Neuronal stem cell (in vitro differentiated cells): ENCODE results near the gene OR13J1.
A peak's percentile ranks its signal among the peaks of the same experiment; 100 is the strongest.

Source experiments
- DNase-seq: peaks from one replicate; pipeline ENCODE4 v3.0.0-alpha.2; 2013; ENCODE audit warnings: low spot score
- H2AFZ ChIP-seq: one replicate; pipeline ENCODE4 v1.6.1; 2013; ENCODE audit warnings: mild to moderate bottlenecking, low read length, inconsistent platforms
- H2AK5ac ChIP-seq: 2 replicates; pipeline ENCODE4 v1.6.1; 2013; ENCODE audit warnings: low read depth, mild to moderate bottlenecking, inconsistent platforms, low read length, moderate library complexity, mixed read lengths
- H2BK120ac ChIP-seq: 2 replicates; pipeline ENCODE4 v1.6.1; 2013; ENCODE audit warnings: low read depth, mild to moderate bottlenecking, inconsistent platforms, low read length, moderate library complexity, mixed read lengths
- H2BK12ac ChIP-seq: one replicate; pipeline ENCODE4 v1.6.1; 2013; ENCODE audit warnings: low read length, inconsistent platforms
- H2BK15ac ChIP-seq: 2 replicates; pipeline ENCODE4 v1.6.1; 2013; ENCODE audit warnings: mild to moderate bottlenecking, low read length, inconsistent platforms, mixed read lengths
- H2BK5ac ChIP-seq: one replicate; pipeline ENCODE4 v1.6.1; 2013; ENCODE audit warnings: inconsistent platforms, mild to moderate bottlenecking, low read length, moderate library complexity
- H3K14ac ChIP-seq: one replicate; pipeline ENCODE4 v1.6.1; 2013; ENCODE audit warnings: low read length, inconsistent platforms
- H3K18ac ChIP-seq: 2 replicates; pipeline ENCODE4 v1.6.1; 2013; ENCODE audit warnings: low read length, inconsistent platforms
- H3K23ac ChIP-seq: 2 replicates; pipeline ENCODE4 v1.6.1; 2013; ENCODE audit warnings: low read depth, mild to moderate bottlenecking, mixed read lengths, low read length, inconsistent platforms; ENCODE audit not compliant: poor library complexity
- H3K27ac ChIP-seq: replicated peaks from 3 replicates; pipeline ENCODE4 v1.5.1; 2013; ENCODE audit warnings: low read length, inconsistent platforms
- H3K27me3 ChIP-seq, 3 experiments: 2 replicates each; pipeline ENCODE4 v1.6.1; 2013; ENCODE audit warnings: low read length in 3 of 3, mild to moderate bottlenecking in 2 of 3, inconsistent platforms in 1 of 3, low read depth in 1 of 3, mixed read lengths in 1 of 3, moderate library complexity in 1 of 3; ENCODE audit not compliant: control insufficient read depth in 3 of 3, insufficient read depth in 3 of 3
- H3K36me3 ChIP-seq, 2 donors: replicated peaks in 1 of 2; 2 replicates each; pipeline ENCODE4 v1.6.1; 2013; ENCODE audit warnings: low read length in 2 of 2; ENCODE audit not compliant: control insufficient read depth in 2 of 2, insufficient read depth in 2 of 2
- H3K4ac ChIP-seq: 2 replicates; pipeline ENCODE4 v1.6.1; 2013; ENCODE audit warnings: inconsistent platforms, mild to moderate bottlenecking, low read length, moderate library complexity
- H3K4me1 ChIP-seq, 2 donors: 1 replicate in 1 of 2; 2 replicates in 1 of 2; pipeline ENCODE4 v1.6.1; 2013; ENCODE audit warnings: low read length in 2 of 2, low read depth in 1 of 2; ENCODE audit not compliant: control insufficient read depth in 2 of 2, insufficient read depth in 1 of 2
- H3K4me2 ChIP-seq: one replicate; pipeline ENCODE4 v1.6.1; 2013; ENCODE audit warnings: mild to moderate bottlenecking, low read length, inconsistent platforms; ENCODE audit not compliant: insufficient read depth, poor library complexity, severe bottlenecking
- H3K4me3 ChIP-seq, 2 donors: 2 replicates each; pipeline ENCODE4 v1.5.1; 2013; ENCODE audit warnings: low read length in 2 of 2, mild to moderate bottlenecking in 2 of 2, inconsistent platforms in 1 of 2, moderate library complexity in 1 of 2
- H3K79me1 ChIP-seq: one replicate; pipeline ENCODE4 v1.6.1; 2013; ENCODE audit warnings: low read depth, mild to moderate bottlenecking, inconsistent platforms, low read length, moderate library complexity
- H3K9ac ChIP-seq: one replicate; pipeline ENCODE4 v1.6.1; 2013; ENCODE audit warnings: mild to moderate bottlenecking, low read depth, low read length, inconsistent platforms; ENCODE audit not compliant: poor library complexity
- H3K9me3 ChIP-seq, 2 donors: replicated peaks in 1 of 2; 2 replicates each; pipeline versions ENCODE3 to v1.6.1; 2013; ENCODE audit warnings: low read length in 2 of 2, mild to moderate bottlenecking in 2 of 2, inconsistent platforms in 1 of 2, low read depth in 1 of 2, mixed read lengths in 1 of 2, moderate library complexity in 1 of 2; ENCODE audit not compliant: control insufficient read depth in 2 of 2, insufficient read depth in 1 of 2
- H4K8ac ChIP-seq: one replicate; pipeline ENCODE4 v1.6.1; 2013; ENCODE audit warnings: low read depth, mild to moderate bottlenecking, inconsistent platforms, low read length, moderate library complexity
- H4K91ac ChIP-seq: one replicate; pipeline ENCODE4 v1.6.1; 2013; ENCODE audit warnings: low read length, low read depth, mild to moderate bottlenecking, inconsistent platforms; ENCODE audit not compliant: poor library complexity
- WGBS, 2 donors: extraction: QIAGEN DNeasy Blood & Tissue Kit; methylation state at CpG; one replicate each; pipeline ENCODE4 v1.1.7; 2013; ENCODE audit warnings: missing lambda C conversion rate in 2 of 2, mixed read lengths in 1 of 2; ENCODE audit not compliant: insufficient read length in 2 of 2, insufficient replicate concordance in 1 of 2; ENCODE audit errors: extremely low coverage in 2 of 2; 5-methylcytosine and 5-hydroxymethylcytosine counted together

OR13J1 gene

DNA sequence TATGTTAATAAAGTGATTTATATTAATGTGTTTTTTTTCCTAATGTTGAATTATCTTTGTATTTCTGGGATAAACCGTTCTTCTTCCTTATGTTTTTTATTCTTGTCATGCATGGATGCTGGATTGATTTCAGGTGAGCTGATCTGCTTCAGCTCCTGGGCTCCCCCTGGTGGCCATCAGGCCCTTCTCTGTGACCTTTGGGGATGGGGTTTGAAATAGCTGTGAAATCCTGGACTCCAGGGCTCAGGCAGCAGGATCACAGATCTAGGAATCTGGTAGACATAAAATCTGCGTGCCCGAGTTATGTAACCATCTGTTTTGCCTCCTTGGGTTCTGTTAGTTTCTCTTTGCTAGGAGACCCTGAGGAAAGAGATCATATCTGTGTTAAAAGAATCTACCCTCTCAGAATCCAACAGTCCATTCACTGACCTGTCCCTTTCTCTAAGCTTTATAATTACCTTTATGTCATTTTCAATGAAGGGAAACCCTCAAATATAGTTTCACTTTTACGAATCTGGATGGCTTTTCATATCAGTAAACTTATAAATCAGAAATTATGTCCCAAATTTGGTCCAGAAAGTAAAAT, 12.2 kb upstream of the OR13J1 start:
- Histone ChIP-seq H2BK15ac (no peak overlapping the region), H3K27me3 (peaks cover 0 to 12% (median 0%) of the 10 kb centered on the region in 3 experiments), H4K91ac (no peak overlapping the region), H2BK5ac (no peak overlapping the region), H3K4me2 (no peak overlapping the region), H2BK12ac (no peak overlapping the region), H3K36me3 (no peaks in the 10 kb centered on the region), H4K8ac (no peak overlapping the region), H2BK120ac (no peak overlapping the region), H2AK5ac (no peak overlapping the region), H3K14ac (no peak overlapping the region), H2AFZ (no peak overlapping the region), H3K9ac (no peak overlapping the region), H3K4me3 (no peak overlapping the region), H3K18ac (no peak overlapping the region), H3K79me1 (no peaks in the 10 kb centered on the region), H3K4me1 (no peaks in the 10 kb centered on the region), H3K4ac (no peak overlapping the region), H3K9me3 (no peaks in the 10 kb centered on the region), H3K27ac (no peak overlapping the region), H3K23ac (no peak overlapping the region)
- WGBS, 2 donors = no CpG with 5 or more reads among the region's 4 CpGs
- peak; percentile 79 for DNase-seq

DNA sequence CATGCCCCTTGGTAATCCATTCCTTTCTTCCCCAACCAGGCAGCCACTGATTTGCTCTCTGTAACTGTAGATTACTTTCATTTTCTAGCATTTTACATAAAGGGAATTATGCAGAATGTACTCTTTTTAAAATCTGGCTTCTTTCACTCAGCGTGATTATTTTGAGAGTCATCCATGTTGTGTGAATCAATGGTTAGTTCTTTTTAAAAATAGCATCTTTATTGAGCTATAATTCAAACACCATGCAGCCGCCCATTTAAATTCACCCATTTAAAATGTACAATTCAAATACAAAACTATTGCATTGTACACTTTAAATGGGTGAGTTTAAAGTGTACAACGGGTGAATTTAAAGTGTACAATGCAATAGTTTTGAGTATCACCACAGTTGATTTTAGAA, 2.3 kb upstream of the OR13J1 start:
- Histone ChIP-seq H3K27me3 (peaks cover 0 to 2% (median 0%) of the 10 kb centered on the region in 3 experiments), H3K9me3 (peaks cover 4 to 13% of the 10 kb centered on the region in 2 donors), H3K79me1 (no peaks in the 10 kb centered on the region), H2AFZ (no peak overlapping the region), H4K8ac (no peak overlapping the region), H2AK5ac (no peak overlapping the region), H3K14ac (no peak overlapping the region), H2BK12ac (no peak overlapping the region), H3K9ac (no peak overlapping the region), H4K91ac (no peak overlapping the region), H3K27ac (no peak overlapping the region), H3K4ac (no peak overlapping the region), H2BK5ac (no peak overlapping the region), H3K4me3 (no peak overlapping the region), H2BK120ac (no peak overlapping the region), H2BK15ac (no peak overlapping the region), H3K18ac (no peak overlapping the region), H3K4me2 (no peak overlapping the region), H3K23ac (no peak overlapping the region), H3K36me3 (no peaks in the 10 kb centered on the region), H3K4me1 (peaks cover 0 to 6% of the 10 kb centered on the region in 2 donors)
- DNase-seq = no peak
- no CpG with 5 or more reads among the region's 3 CpGs for WGBS, 2 donors

DNA sequence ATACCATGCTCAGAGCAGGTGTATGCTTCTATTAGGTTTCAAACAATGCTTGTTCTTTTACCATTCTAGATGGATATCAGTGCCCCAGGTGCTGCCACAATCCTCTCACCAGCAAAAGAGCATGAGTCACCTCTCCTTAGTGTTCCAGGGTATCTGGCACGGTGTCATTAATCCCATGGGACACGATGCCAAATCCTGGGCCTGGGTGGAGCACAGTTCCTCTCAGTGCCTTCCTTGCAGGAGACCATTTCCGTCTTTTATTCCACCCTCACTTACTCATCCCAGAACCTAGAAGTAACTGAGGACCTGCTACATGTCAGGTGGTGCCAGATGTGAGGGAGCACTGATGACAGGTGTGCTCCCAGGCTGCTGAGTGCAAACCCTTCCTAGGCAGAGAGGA, 1.3 kb upstream of the OR13J1 start:
- H3K14ac ChIP-seq = no peak overlapping the region
- no peak overlapping the region for H3K4ac ChIP-seq
- H3K9ac ChIP-seq = no peak overlapping the region
- H2BK120ac ChIP-seq = no peak overlapping the region
- H3K27me3 ChIP-seq = peaks cover 0 to 2% (median 0%) of the 10 kb centered on the region in 3 experiments
- peaks cover 4 to 8% of the 10 kb centered on the region in 2 donors for H3K9me3 ChIP-seq
- no peak overlapping the region for H3K27ac ChIP-seq
- no peak overlapping the region for H3K4me3 ChIP-seq
- H2BK15ac ChIP-seq = no peak overlapping the region
- WGBS, 2 donors = no CpG with 5 or more reads among the region's 3 CpGs
- DNase-seq = no peak
- H4K8ac ChIP-seq = no peak overlapping the region
- H2BK5ac ChIP-seq = no peak overlapping the region
- H3K18ac ChIP-seq = no peak overlapping the region
- no peak overlapping the region for H3K23ac ChIP-seq
- no peak overlapping the region for H2AK5ac ChIP-seq
- H3K4me1 ChIP-seq = peaks cover 0 to 6% of the 10 kb centered on the region in 2 donors
- no peak overlapping the region for H2AFZ ChIP-seq
- H3K36me3 ChIP-seq = no peaks in the 10 kb centered on the region
- H4K91ac ChIP-seq = no peak overlapping the region
- no peak overlapping the region for H2BK12ac ChIP-seq
- no peak overlapping the region for H3K4me2 ChIP-seq
- H3K79me1 ChIP-seq = no peaks in the 10 kb centered on the region

DNA sequence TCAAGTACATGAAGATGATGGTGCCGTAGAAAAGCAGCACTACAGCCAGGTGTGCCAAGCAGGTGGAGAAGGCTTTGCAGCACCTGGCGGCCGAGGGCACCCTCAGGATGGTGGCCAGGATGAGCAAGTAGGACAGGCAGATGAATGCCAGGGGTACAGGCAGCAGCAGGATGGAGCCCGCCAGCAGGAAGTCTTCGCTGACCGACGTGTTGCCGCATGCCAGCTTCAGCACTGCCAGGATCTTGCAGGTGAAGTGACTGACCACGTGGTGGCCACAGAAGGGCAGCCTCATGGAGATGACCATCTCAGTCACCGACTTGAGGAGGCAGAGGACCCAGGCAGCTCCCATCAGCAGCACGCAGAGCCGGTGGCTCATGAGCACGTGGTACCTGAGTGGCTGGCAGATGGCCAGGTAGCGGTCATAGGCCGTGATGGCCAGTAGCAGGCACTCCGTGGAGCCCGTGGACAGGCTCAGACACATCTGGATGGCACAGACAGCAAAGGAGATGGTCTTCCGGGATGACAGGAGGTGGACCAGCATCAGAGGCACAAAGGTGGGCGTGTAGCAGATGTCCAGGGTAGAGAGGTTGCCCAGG, 482 bp downstream of the OR13J1 start:
- Histone ChIP-seq H4K8ac (peak overlapping the region; percentile 86), H3K9ac (no peak overlapping the region), H3K36me3 (no peaks in the 10 kb centered on the region), H2BK120ac (no peak overlapping the region), H3K14ac (no peak overlapping the region), H2AK5ac (peak overlapping the region; percentile 43), H3K4me1 (peaks cover 0 to 6% of the 10 kb centered on the region in 2 donors), H3K9me3 (peaks cover 2 to 4% of the 10 kb centered on the region in 2 donors), H3K23ac (peak overlapping the region; percentile 92), H3K4ac (peak overlapping the region; percentile 87), H3K4me2 (no peak overlapping the region), H3K79me1 (no peaks in the 10 kb centered on the region), H2BK5ac (peak overlapping the region; percentile 31), H4K91ac (peak overlapping the region; percentile 59), H3K18ac (peak overlapping the region; percentile 70), H3K27me3 (peaks cover 0 to 2% (median 0%) of the 10 kb centered on the region in 3 experiments), H2BK15ac (peak overlapping the region; percentile 39), H3K27ac (no peak overlapping the region), H2BK12ac (no peak overlapping the region), H2AFZ (no peak overlapping the region), H3K4me3 (peak overlapping the region in 1 of 2 donors; percentile 42)
- no peak for DNase-seq
- WGBS, 2 donors = no CpG with 5 or more reads among the region's 19 CpGs
